Activated T-helper 1 cell treated with anti-CD3 and anti-CD28 coated beads, Interleukin-2, amount 50 U/mL, for 16 hours (primary cell): ENCODE results near the gene GBX1.

Experiments
- DNase-seq, 2 donors: peaks; one replicate each; pipeline ENCODE4 v3.0.0-alpha.2; 2020; ENCODE audit warnings: low read depth in 1 of 2, low spot score in 1 of 2

GBX1 gene

DNA sequence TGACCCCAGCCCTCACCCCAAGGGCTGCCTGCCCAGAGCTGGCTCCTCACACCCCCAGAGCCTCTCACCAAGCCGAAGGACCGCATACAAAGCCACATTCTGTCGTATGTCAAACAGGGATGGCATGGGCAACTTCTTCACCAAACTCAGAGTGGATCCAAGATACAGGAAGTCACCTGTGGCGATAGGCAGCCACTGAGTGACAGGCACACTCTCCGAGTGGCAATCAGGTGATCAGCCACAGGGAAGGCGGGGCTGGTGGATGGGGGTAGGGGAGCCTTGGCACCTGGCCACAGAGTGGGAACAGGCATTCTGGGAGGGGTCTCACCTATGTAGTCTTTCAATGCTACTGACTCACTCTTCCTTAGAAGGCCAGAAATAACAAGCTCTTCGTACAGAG lies 26.7 kb upstream of the GBX1 start:
- DNase-seq: no peak

DNA sequence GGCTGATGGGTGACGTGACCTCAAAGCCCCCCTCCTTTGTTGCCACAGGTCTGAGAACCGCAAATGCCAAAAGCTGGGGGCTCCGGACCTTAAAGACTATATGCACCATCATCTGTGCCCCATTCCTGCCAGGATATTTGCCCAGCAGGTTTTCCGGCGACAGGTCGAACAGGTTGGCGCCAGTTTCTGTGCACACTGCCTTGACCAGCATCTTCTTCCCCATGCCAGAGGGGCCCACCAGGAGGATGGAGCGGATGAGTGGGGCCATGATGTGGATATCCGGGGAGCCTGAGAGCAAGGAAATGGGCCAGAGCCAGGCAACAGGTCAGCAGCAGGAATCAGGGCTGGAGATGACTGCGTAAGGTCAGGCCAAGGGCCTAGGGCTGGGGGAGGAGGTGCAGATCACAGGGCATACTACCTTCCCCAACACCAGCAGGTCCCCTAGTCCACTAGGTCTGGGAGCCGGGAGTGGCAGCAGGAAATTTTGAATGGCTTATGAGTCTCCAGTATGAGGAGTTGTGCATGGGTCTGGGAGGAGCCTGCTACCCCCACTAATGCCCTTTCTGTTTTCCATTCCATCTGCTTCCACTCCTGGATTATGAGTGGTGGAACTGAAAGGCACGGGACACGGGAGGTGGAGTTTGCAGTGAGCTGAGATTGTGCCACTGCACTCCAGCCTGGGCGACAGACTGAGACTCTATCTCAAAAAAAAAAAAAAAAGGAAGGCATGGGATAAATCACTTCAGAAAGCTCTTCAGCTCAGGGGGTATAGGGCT lies 25.9 kb upstream of the GBX1 start:
- no peak for DNase-seq

DNA sequence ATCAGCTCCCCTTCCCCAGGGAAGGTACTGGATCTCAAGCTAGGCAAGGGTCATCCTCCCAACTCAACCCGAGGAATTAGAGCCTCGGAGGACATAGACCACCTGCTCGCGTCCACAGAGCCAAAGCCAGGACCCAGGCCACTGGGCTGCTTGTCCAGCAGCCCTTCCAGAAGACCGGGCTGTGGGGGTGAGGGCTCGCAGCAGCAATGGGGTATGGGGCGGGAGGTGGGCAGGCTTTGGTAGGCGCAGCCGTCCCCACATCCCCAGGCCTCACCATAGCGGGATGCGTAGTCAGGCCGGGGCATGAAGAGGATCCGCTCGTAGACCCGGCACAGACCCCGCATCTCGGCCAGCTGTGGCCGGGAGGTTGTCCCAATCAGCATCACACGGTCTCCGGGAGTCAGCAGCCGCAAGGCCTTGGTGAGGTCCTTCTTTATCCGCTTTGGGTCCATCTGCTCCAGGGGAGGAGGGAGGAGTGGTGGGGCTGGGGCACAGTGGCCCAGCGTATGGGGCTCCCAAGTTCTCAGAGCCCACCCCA lies 24.6 kb upstream of the GBX1 start:
- DNase-seq: no peak

DNA sequence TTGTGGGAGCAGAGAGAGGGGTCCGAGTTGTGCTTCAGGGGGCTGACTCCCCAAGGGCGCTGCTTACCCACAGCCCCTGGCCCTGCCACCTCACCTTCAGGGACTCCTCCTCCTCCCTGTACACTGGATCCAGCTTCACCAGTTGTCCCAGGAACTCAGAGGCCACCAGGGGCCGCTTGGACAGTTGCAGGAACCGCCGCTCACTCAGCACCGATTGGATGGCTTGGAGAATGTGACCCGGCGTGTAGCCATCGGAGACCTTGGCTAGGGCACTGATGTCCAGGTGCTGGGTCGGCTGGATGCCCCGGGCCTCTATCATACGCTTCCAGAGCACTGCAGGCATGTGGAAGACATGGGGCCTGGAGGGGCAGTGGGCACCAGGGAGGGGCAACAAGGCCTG lies 24.1 kb upstream of the GBX1 start:
- DNase-seq: no peak

DNA sequence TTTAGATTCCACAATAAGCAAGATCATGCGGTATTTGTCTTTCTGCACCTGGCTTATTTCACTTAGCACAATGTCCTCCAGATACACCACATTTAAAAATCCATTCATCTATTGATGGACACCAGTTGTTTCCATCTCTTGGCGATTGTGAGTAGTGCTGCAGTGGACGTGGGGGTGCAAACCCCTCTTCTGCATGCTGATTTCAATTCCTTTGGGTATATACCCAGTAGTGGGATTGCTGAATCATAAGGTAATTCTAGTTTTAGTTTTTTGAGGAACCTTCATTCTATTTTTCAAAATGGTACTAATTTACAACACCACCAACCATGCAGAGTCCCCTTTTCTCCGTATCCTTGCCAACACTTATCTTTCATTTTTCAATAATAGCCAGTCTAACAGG lies 21.5 kb upstream of the GBX1 start:
- no peak for DNase-seq

DNA sequence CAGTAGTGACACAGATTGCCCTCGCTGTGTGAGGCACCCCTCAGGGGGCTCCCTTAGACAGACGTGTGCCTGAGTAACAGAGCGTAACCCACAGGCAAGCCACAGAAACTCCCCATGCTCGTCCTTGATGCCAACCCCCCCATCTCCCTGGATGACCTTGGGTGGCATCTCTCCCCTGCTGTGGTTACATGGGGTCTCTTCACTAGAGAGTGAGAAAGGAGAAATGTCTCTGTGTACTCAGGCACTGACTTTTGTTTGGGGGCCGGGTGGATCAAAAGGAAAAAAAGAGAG lies 20.7 kb upstream of the GBX1 start:
- DNase-seq: no peak

DNA sequence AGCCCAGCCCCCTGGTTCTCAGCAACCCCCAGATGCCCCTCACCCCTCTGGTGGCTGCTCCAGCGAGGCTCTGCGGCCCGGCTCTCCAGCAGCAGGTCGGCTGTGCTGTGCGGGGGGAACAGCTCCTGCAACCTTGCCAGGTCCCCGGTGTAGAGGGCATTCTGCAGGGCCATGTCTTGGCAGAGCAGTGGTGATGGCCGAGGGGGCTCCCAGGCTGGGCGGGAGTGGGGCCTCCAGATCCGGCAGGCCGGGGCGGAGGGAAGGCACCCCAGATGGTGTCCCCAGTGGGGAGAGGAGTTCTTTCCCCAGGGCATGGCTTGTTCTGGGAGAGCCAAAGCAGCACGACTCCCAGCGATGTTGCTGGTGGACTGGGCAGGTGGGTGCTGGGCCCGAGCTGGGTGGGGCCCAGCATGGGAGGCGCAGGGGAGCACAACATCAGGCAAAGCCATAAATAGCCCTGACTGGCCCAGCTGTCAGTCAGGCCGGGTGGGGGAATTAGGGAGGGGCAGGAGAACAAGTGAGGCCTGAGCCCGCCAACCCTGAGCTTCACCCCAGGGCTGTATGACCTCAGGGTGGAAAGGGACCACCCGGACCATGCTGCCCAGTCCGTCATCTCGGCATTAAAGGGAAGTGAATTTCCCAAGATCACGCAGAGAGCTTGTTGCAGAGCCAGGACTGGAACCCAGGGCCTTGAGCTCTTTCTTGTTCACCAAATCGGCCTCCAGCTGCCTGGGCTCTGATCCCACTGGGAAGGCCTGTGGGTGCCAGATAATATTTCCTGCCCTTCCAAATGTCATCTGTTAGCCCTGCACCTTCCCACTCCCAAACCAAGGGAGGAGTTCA lies 20.1 kb upstream of the GBX1 start:
- DNase-seq: no peak

DNA sequence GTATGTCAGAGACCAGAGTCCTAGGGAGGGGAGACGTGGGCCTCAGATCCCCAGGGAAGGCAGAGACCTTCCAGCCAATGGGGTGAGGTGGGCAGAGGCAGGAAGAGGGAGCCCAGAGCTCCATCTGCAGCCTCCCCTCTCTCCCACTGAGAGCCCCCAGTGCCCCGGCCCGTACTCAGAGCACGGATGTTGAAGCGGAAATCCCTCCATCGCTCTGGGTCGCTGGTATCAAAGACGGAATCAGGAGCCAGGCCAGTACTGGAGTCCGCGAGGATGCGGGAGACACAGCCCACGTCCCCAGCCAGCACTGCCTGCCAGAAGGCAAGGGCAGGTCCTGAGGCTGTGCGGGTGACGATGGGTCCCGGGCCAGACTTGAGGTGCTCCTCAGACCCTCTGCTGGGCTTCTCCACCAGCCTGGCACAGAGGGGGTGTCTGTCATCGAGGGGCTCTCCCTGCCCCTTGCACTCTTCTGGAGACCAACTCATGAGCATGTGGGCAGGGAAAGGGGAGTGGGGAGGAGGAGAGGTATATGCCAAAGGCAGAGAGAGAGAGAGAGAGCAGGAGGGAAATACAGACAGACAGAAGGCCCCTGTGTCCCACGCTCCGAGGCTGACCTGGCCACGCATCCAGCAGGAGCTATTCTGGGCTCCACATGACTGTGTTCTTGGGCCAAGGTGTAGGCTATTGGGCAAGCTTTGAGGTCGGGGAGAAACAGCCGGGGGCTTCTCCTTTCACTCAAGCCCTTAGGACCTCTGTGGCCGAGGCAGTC lies 19.3 kb upstream of the GBX1 start, which contains the start of gene ASB10:
ASB10 (minus strand) TSS at position 611 of the 769 bp plus-strand sequence; CDS start at position 491, 120 bp downstream.
- no peak for DNase-seq

DNA sequence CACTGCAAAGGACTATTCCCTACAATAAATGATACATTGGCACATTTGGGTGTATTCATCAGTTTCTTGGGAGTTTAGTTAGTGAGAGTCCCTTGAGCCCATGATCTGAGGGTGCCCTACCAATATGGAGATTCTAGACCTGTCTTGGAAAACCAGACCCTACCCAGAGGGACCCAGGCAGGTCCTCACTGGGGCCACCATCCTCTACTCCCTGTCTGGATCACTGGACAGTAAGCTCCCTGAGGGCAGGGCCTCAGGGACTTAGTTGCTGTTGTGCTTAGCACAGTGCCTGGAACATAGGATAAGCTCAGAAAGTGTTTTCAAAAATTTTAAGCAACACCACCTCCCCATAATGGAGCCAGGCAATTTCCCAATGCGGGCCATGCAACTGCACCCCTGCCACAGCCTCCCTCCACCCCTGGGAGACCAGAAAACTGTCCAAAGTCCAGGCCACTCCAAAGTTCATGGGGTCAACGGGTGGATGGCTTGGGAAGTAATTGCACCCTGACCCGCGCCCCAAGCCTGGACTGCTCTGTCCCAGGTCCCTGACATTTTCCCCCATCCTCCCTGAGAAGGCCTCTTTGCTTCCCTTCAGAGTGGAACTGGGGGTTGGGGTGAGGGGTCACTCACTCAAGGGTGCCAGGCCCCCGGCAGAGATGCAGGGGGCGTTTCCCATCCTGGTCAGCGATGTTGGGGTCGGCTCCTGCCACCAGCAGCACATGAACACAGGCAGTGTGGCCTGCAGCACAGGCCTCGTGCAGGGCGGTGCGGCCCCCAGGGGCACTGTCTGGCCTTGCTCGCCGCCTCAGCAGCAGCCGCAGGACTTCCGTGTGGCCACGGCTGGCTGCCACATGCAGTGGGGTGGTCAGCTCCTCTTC lies 18.5 kb upstream of the GBX1 start:
- no peak for DNase-seq

DNA sequence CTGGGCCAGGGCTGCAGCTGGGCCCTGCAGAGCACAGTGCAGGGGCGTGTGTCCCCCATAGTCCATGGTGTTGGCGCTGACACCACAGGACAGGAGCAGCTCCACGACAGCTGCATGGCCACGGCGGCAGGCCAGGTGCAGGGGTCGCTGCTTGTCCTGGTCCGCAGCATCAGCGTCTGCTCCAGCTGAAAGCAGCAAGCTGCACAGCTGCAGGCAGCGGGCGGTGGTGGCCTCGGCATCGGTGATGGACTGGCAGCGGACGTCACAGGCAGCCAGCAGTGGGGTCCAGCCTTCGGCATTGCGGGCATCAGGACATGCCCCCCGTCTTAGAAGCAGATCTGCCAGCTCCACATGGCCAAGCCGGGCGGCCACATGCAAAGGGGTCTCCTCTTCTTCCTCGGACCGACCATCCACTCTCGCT lies 13.5 kb upstream of the GBX1 start:
- DNase-seq: no peak

DNA sequence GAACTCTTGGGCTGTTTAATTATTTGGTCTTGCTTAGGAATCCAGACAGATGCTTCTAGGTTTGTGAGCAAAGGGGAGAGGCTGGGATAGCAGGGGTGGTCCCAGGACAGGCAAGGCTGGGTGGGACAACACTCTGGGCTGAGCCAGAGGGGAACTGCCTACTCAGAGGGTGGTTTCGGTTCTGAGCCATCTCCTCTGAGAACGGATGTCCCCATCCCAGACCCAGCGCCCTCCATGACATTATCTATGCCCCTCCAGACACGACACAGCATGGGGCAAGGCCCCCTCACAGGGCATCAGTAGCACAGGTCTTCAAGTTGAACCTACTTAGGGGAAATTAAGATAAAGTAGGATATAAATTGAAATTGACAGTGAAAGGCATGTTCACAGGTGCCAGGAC lies 12.5 kb upstream of the GBX1 start:
- no peak for DNase-seq

DNA sequence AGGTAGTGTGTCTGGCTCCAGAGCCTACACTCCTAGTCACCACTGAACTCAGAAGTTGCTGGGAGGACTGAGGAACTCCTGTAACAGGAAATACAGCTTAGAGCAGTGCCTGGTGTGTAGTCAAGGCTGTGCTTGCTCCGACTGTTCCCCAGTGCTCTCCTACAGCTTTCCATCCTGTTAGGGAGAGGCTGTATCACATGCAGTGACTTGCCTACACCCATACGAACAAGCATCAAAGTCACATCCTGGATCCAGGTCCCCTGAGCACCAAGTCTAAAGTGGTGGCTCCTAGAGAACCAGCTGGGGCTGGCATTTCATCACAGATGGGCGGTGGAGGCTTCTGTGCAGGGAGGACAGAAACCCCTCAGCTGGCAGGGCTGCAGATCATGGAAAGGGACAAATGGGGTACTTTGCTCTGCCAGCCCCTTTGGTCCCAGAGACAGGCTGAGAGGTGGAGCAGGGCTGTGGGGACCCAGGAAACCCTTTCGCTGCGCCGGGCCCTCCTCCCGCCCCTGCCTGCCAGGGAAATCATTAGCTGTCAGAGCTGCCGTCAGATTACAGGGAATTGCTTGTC lies 11.9 kb upstream of the GBX1 start:
- DNase-seq: no peak

DNA sequence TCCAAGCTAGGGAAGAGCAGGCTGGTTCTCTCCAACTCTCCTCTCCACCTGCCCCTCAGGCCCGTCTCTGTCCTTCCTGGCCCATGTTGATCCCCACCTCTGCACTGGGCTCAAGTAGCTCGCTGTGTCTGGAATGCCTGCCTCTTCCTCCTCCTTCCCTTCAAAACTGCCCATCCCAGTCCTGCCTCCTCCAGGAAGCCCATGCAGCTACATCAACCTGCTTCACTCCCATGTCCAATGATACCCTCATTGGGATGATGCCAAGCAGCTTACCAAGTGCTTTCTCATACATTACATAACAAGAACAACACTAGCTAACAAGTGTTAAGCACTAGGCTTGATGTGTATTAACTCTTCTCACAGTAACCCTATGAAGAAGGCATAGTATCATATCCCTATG lies 11.3 kb upstream of the GBX1 start:
- DNase-seq: no peak

DNA sequence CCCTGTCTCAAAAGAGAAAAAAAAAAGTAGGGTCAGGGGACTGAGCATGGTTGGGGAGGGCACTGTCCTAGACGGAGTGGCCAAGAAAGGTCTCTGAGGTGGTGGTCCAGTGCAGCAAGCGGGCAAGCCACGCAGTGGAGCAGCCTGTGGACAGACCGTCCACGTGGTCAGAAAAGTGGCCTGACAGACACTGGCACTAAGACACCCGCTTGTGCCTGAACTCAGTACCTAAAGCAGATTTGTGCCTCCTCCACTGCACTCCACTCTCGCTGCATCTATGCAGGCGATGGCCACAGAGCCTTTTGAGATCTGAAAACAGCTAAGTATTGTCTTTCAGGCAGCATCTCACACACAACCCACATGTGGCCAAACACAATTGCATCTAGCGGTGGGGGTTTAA lies 10.7 kb upstream of the GBX1 start:
- DNase-seq: no peak

DNA sequence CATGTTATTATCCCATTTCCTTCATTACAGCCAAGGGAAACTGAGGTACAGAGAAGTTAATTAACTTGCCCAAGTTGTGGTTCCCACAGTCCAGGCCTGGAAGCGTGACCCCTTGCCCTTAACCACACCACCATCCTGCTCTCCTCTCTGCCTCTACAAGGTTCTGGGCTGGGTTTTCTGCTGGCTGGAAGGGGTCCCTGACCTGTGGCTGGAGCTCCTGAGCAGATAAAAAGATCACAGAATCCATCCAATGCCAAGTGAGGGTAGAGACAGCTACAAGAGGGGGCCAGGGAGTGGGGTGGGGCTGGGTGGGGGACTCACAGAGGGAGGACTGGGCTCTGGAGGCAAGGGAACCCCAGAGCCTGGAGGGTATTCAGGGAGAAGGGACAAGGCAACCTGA lies 9.8 kb upstream of the GBX1 start:
- no peak for DNase-seq

DNA sequence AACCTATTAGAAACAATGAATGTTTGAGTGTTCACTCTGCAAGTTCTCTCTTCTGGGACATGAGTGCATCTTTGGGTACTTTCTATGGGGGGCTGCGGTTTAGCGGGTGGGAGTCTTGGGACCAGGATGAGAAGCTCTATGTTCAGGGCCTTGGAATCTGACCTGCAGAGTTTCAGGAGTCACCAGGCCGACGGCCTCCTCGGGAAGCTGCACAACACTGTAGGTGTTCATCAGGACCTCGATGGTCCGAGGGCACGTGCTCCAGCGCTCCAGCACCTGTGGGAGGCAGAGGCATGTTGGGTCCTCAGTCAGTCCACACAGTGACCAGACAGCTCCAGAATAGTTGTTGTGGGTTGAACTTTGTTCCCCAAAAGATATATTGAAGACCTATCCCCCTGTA lies 8.9 kb upstream of the GBX1 start:
- DNase-seq: no peak

DNA sequence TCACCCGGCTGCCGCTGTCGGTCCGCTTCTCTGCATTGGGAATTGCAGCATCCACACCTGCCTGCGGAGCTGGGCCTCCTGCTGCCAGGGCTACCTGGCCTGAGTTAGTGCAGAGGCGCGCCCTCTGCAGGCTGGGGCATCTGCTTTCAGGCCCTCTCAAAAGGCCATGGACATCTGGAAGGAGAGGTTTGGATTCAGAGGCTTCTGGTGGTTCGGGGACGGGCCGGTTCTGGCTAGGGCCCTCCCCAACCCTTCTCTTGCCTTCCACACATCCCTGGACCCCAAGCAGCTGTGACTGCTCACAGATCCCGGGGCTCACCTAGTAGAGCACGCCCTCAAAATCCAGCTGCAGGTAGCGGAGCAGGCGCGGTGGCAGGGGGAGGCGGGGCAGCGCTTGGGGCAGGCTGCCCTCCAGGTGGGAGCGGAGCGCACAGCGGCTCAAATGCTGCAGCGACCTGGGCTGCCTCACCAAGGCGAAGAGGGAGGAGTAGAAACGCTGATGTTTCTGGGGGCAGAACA lies 8.4 kb upstream of the GBX1 start:
- no peak for DNase-seq

DNA sequence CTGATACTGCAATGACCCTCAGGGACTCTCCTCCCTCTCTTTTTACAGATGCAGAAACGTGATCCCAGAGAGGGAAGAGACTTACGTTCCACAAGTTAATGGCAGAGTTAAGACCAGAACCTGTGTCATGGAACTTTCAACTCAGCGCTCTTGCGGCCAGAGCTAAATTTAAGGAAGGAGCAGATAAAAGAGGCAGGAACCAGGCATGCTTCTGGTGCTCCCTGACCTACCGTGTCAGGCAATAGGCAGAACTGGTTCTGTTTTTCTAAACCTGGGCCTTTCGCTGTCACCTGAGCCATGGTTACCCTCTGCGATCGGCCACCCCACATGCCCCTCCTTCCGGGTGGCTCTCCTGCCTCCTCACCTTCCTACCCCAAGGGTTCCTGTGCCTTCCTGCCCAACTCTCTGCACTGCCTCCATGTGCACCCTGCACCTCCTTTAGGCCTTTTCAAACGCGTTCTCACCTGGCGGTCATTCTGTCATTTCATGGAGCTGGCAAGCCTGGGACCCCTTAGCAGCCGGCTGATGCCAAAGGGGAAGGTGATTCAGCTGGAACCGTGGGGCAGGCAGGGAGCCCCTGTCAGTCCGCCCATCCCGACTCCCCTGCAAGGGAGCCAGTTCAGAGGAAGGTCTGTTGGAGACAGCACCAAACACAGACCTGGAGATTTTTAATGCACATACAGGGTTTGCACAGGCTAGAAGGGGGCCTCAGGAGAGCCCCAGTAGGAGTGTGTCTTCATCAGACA lies 7.7 kb upstream of the GBX1 start:
- no peak for DNase-seq

DNA sequence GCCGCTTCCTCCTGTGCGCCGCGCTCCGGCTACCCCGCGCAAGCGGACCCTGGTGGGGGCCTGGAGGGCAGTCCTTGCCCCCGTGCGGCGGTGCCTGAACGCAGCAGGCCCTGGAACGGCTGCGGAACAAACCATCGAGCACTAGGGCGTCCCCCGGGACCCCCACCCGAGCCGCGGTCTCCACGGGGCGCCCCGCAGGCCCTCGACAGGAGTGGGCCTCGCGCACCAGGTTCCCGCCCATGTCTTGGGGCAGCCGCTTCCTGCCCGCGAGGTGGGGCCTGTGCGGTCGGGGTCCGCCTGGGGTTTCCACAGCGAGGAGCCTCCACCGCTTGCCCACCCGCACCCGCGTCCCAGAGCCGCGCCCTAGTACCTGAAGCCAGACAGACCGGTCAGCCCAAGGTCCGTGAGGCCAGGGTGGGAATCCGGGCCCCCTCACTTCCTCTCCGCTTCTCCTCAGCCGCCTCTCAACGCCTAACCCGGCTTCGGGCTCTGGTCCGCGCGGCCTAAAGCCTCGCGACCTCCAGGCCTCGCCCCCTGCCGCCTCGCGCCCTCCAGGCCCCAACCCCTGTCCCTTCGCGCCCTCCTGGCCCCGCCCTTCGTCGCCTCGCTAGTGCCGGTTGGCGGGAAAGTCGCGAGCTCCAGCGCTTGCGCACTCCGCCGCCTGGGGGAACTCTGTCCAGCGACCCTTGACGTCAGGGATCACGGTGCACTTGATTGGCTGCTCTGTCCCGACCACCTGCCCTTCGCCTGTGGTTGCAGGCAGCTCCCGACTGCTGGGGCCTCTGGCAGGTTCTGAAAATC lies 7.0 kb upstream of the GBX1 start:
- DNase-seq: peak in 1 of 2 donors; percentile 19
